ENCODE measurements around the gene PLCG1. TPM values are rescaled to one million over a fixed set of nuclear protein-coding genes. Genes with fewer than 3 reads are reported as not detected.

Gene PLCG1
- total and polyA plus RNA-seq, 2 donors (not counting 3 experiments of a cell fraction or from before 2014, with no cell fraction given), result 164 to 224 TPM

GRCh38 chr20:41173791-41174341 lies 36.5 kb downstream of the PLCG1 start:
- dilution Hi-C loops (cut with MboI; ENCODE audit: extremely low pct_ligation_motif_present, low sequenced_read_pairs), result no loop called here
- Histone ChIP-seq H4K20me1 (replicated peaks; ENCODE audit: control insufficient read depth, extremely low read depth, insufficient read depth, low read length) (no peaks in the 10 kb centered on the region), H3K9ac (replicated peaks; ENCODE audit: extremely low read depth, insufficient read depth, low read length) (no peak overlapping the region), H3K36me3 (ENCODE audit: control insufficient read depth in 2 of 2, extremely low read depth in 1 of 2, insufficient read depth in 2 of 2, low read length in 2 of 2) (peaks cover 21 to 66% of the 10 kb centered on the region in 2 experiments), H3K27me3 (ENCODE audit: control insufficient read depth in 2 of 2, insufficient read depth in 2 of 2, low read length in 2 of 2) (no peaks in the 10 kb centered on the region), H3K4me2 (ENCODE audit: insufficient read depth, low read length) (no peak overlapping the region), H2AFZ (ENCODE audit: low read depth, low read length) (no peak overlapping the region), H3K9me1 (replicated peaks; ENCODE audit: control insufficient read depth, extremely low read depth, insufficient read depth, low read length) (no peaks in the 10 kb centered on the region), H3K27ac (ENCODE audit: insufficient read depth, low read depth, low read length) (no peak overlapping the region), H3K9me3 (replicated peaks; ENCODE audit: control insufficient read depth, insufficient read depth, low read length) (no peaks in the 10 kb centered on the region), H3K4me1 (ENCODE audit: control insufficient read depth, extremely low read depth, insufficient read depth, low read length) (peaks cover 7% of the 10 kb centered on the region), H3K79me2 (ENCODE audit: control insufficient read depth, insufficient read depth, low read length) (no peaks in the 10 kb centered on the region), H3K4me3 (replicated peaks in 1 of 3; ENCODE audit: insufficient read depth in 1 of 3, low read depth in 1 of 3, low read length in 3 of 3) (no peak overlapping the region)
- TF ChIP-seq GATA2 (IDR thresholded peaks at IDR 0.05; ENCODE audit: insufficient read depth, insufficient read length, low read depth, low read length), result no peak
- FAIRE-seq (no peak), DNase-seq (ENCODE audit: low read depth, low spot score) (no peak)
- POLR2A ChIA-PET, result no interaction called here
- CTCF ChIA-PET, result interaction anchor here (1.2 to 7.0 kb wide), 18 partner anchors 11 to 272 kb away, joined by 3 to 295 read pairs (median 14); partner anchors contain the start of gene LPIN3
- intact Hi-C loops (cut with micrococcal nuclease), result loop anchor here (1.0 to 2.0 kb wide), 6 partner anchors 39 to 237 kb away; partner anchors contain the start of gene LPIN3
- BruUV-seq (replicated peaks), result no TSS peak

- POLR2A ChIA-PET, result no interaction called here
- FAIRE-seq, result no peak
- no TSS peak for BruUV-seq (replicated peaks)
Measured at GRCh38 chr20:41174373-41174772, 37.0 kb downstream of the PLCG1 start.

More at GRCh38 chr20:41174373-41174772, 37.0 kb downstream of the PLCG1 start:
- Histone ChIP-seq H3K27me3 (ENCODE audit: control insufficient read depth in 2 of 2, insufficient read depth in 2 of 2, low read length in 2 of 2) (no peaks in the 10 kb centered on the region), H3K4me3 (replicated peaks in 1 of 3; ENCODE audit: insufficient read depth in 1 of 3, low read depth in 1 of 3, low read length in 3 of 3) (no peak overlapping the region), H3K9me3 (replicated peaks; ENCODE audit: control insufficient read depth, insufficient read depth, low read length) (no peaks in the 10 kb centered on the region), H4K20me1 (replicated peaks; ENCODE audit: control insufficient read depth, extremely low read depth, insufficient read depth, low read length) (no peaks in the 10 kb centered on the region), H3K27ac (ENCODE audit: insufficient read depth, low read depth, low read length) (no peak overlapping the region), H2AFZ (ENCODE audit: low read depth, low read length) (no peak overlapping the region), H3K36me3 (ENCODE audit: control insufficient read depth in 2 of 2, extremely low read depth in 1 of 2, insufficient read depth in 2 of 2, low read length in 2 of 2) (peaks cover 18 to 61% of the 10 kb centered on the region in 2 experiments), H3K9me1 (replicated peaks; ENCODE audit: control insufficient read depth, extremely low read depth, insufficient read depth, low read length) (no peaks in the 10 kb centered on the region), H3K4me2 (ENCODE audit: insufficient read depth, low read length) (no peak overlapping the region), H3K79me2 (ENCODE audit: control insufficient read depth, insufficient read depth, low read length) (no peaks in the 10 kb centered on the region), H3K4me1 (ENCODE audit: control insufficient read depth, extremely low read depth, insufficient read depth, low read length) (peaks cover 7% of the 10 kb centered on the region), H3K9ac (replicated peaks; ENCODE audit: extremely low read depth, insufficient read depth, low read length) (no peak overlapping the region)
- DNase-seq (ENCODE audit: low read depth, low spot score), result no peak
- no peak for TF ChIP-seq JUN (IDR thresholded peaks at IDR 0.05; ENCODE audit: borderline replicate concordance, insufficient read depth, insufficient read length, low read depth)
- no peak for TF ChIP-seq POLR2A (IDR thresholded peaks at IDR 0.05; ENCODE audit: low read depth, low read length)
- no peak for TF ChIP-seq MAX (IDR thresholded peaks at IDR 0.05; ENCODE audit: insufficient read depth, insufficient read length)
- no peak for TF ChIP-seq FOS (IDR thresholded peaks at IDR 0.05; ENCODE audit: borderline replicate concordance, insufficient read depth, low read length)
- no peak for TF ChIP-seq EZH2 (IDR thresholded peaks at IDR 0.05; ENCODE audit: borderline replicate concordance, low read depth, low read length, severe bottlenecking)
- CTCF ChIA-PET, result interaction anchor here (4.3 to 7.0 kb wide), 2 partner anchors 59 to 166 kb away, joined by 117 to 295 read pairs; partner anchors contain the start of gene LPIN3
- dilution Hi-C loops (cut with MboI; ENCODE audit: extremely low pct_ligation_motif_present, low sequenced_read_pairs), result no loop called here
- intact Hi-C loops (cut with micrococcal nuclease), result no loop called here

Data from endothelial cell of umbilical vein (primary cell).